NCI-H82 treated with DMSO at 0.1 percent for 48 hours (cell line): ENCODE results near the gene RTEL1.
"Not testable (repeated sequence)": the region's sequence is repeated elsewhere in the genome, so short reads cannot be mapped to it uniquely, and the experiment has no call there.

Experiments
- DNase-seq: peaks from one replicate; lab custom pipeline; 2025; ENCODE audit not compliant: unreplicated experiment; lab: John Stamatoyannopoulos, UW

Gene RTEL1

GRCh38 chr20:63628246-63628975, 29.7 kb upstream of the RTEL1 start:
- DNase-seq = peak; percentile 71

GRCh38 chr20:63630956-63631355, 27.2 kb upstream of the RTEL1 start:
- not testable (repeated sequence) for DNase-seq

- not testable (repeated sequence) for DNase-seq
Observed at GRCh38 chr20:63631426-63631825, 26.7 kb upstream of the RTEL1 start.

GRCh38 chr20:63633732-63634131, 24.4 kb upstream of the RTEL1 start:
- no peak for DNase-seq

- DNase-seq = no peak
Observed at GRCh38 chr20:63635431-63636141, 22.5 kb upstream of the RTEL1 start.

- no peak for DNase-seq
Observed at GRCh38 chr20:63636752-63637628, 21.1 kb upstream of the RTEL1 start.

GRCh38 chr20:63639093-63639975, 18.8 kb upstream of the RTEL1 start:
- DNase-seq = no peak

- DNase-seq = no peak
Observed at GRCh38 chr20:63640086-63640485, 18.0 kb upstream of the RTEL1 start.

GRCh38 chr20:63640686-63641085, 17.4 kb upstream of the RTEL1 start:
- not testable (repeated sequence) for DNase-seq

GRCh38 chr20:63641146-63641791, 16.8 kb upstream of the RTEL1 start:
- DNase-seq = no peak

GRCh38 chr20:63641792-63642523, 16.2 kb upstream of the RTEL1 start:
- DNase-seq = peak; percentile 17

GRCh38 chr20:63642527-63643247, 15.4 kb upstream of the RTEL1 start:
- no peak for DNase-seq

GRCh38 chr20:63643499-63643898, 14.6 kb upstream of the RTEL1 start:
- no peak for DNase-seq

- no peak for DNase-seq
Observed at GRCh38 chr20:63643946-63644345, 14.2 kb upstream of the RTEL1 start.

GRCh38 chr20:63645218-63645617, 12.9 kb upstream of the RTEL1 start:
- no peak for DNase-seq

GRCh38 chr20:63648190-63648589, 9.9 kb upstream of the RTEL1 start:
- DNase-seq = no peak

GRCh38 chr20:63648895-63649589, 9.1 kb upstream of the RTEL1 start:
- DNase-seq = no peak

- not testable (repeated sequence) for DNase-seq
Observed at GRCh38 chr20:63650486-63650885, 7.6 kb upstream of the RTEL1 start.
